WTC11 (cell line): ENCODE results near the gene PHLDB1. TPM values are rescaled to one million over a fixed set of nuclear protein-coding genes. Genes with fewer than 3 reads are reported as not detected.

ENCODE experiments used
- ATAC-seq: fragments of 200-7000 bp; cut with Tn5 transposase; 2 replicates; pipeline ENCODE4 v1.10.0; 2021; ENCODE audit warnings: mild to moderate bottlenecking, moderate library complexity
- CTCF ChIA-PET: fragments of 300-600 bp; sonication (Branson Sonifier 250); formaldehyde crosslinking; loops from one replicate; lab custom pipeline; 2021; ENCODE audit warnings: antibody characterized with exemption; lab: Charles Lee
- POLR2A ChIA-PET: fragments of 350-600 bp; sonication (Branson Sonifier 250); formaldehyde crosslinking; loops from one replicate; lab custom pipeline; 2021; ENCODE audit warnings: antibody characterized with exemption; lab: Charles Lee
- DNase-seq: peaks from one replicate; pipeline ENCODE4 v3.0.0; 2021; ENCODE audit warnings: low spot score
- H3K27ac Mint-ChIP-seq: 2 replicates; pipeline ENCODE4 v1.8.0; 2021; ENCODE audit warnings: mixed read lengths
- H3K27me3 Mint-ChIP-seq: 2 replicates; pipeline ENCODE4 v1.8.0; 2021; ENCODE audit warnings: low read depth, mild to moderate bottlenecking, moderate library complexity, mixed read lengths
- H3K36me3 Mint-ChIP-seq: 2 replicates; pipeline ENCODE4 v1.8.0; 2021; ENCODE audit warnings: mixed read lengths
- H3K4me1 Mint-ChIP-seq: 2 replicates; pipeline ENCODE4 v1.8.0; 2022; ENCODE audit warnings: mixed read lengths
- H3K4me3 Mint-ChIP-seq: 2 replicates; pipeline ENCODE4 v1.8.0; 2021; ENCODE audit warnings: mild to moderate bottlenecking, moderate library complexity, mixed read lengths
- H3K9me3 Mint-ChIP-seq: 2 replicates; pipeline ENCODE4 v1.8.0; 2021; ENCODE audit warnings: mixed read lengths
- ETV6 ChIP-seq: sonication (generic); formaldehyde crosslinking; IDR thresholded peaks from 2 replicates; pipeline ENCODE4 v1.8.1; 2022; ENCODE audit warnings: mild to moderate bottlenecking, missing genetic modification reagents
- NFATC4 ChIP-seq: fragments of 250-450 bp; sonication (Bioruptor Pico); IDR thresholded peaks from 2 replicates; pipeline ENCODE4 v1.9.0; 2021; ENCODE audit warnings: mild to moderate bottlenecking
- TEAD4 ChIP-seq: sonication (generic); formaldehyde crosslinking; IDR thresholded peaks from 2 replicates; pipeline ENCODE4 v1.8.0; 2022; ENCODE audit warnings: mild to moderate bottlenecking, missing genetic modification reagents
- ZNF121 ChIP-seq: sonication (generic); formaldehyde crosslinking; IDR thresholded peaks from 2 replicates; pipeline ENCODE4 v1.8.0; 2023; ENCODE audit warnings: missing genetic modification reagents
- total RNA-seq: library from RNA; stranded (reverse); gene quantifications from 3 replicates; pipeline ENCODE4 v1.2.3, GENCODE V29; 2021
- TF ChIP-seq, protein P1 (sequence below): sonication (generic); formaldehyde crosslinking; IDR thresholded peaks from 2 replicates; pipeline ENCODE4 v1.8.1; 2023; ENCODE audit warnings: mild to moderate bottlenecking, missing genetic modification reagents
- TF ChIP-seq, protein P2 (sequence below): sonication (generic); formaldehyde crosslinking; IDR thresholded peaks from 2 replicates; pipeline ENCODE4 v1.8.1; 2022; ENCODE audit warnings: mild to moderate bottlenecking, missing genetic modification reagents, moderate library complexity, borderline replicate concordance
- TF ChIP-seq, protein P3 (sequence below): sonication (generic); formaldehyde crosslinking; IDR thresholded peaks from 2 replicates; pipeline ENCODE4 v1.8.0; 2023; ENCODE audit warnings: missing genetic modification reagents, mild to moderate bottlenecking, borderline replicate concordance
- TF ChIP-seq, protein P4 (sequence below): sonication (generic); formaldehyde crosslinking; IDR thresholded peaks from 2 replicates; pipeline ENCODE4 v1.8.1; 2022; ENCODE audit warnings: low read depth, mild to moderate bottlenecking, moderate library complexity, missing genetic modification reagents, borderline replicate concordance
- TF ChIP-seq, protein P5 (sequence below): sonication (generic); formaldehyde crosslinking; IDR thresholded peaks from 2 replicates; pipeline ENCODE4 v1.8.0; 2022; ENCODE audit warnings: mild to moderate bottlenecking, missing genetic modification reagents
- TF ChIP-seq, protein P6 (sequence below): fragments of 200-600 bp; IDR thresholded peaks from 2 replicates; pipeline ENCODE4 v1.8.0; 2022; ENCODE audit warnings: antibody characterized with exemption
- TF ChIP-seq, protein P7 (sequence below): fragments of 250-450 bp; sonication (Bioruptor Pico); IDR thresholded peaks from 2 replicates; pipeline ENCODE4 v2.1.2; 2022; ENCODE audit warnings: mild to moderate bottlenecking, moderate library complexity

PHLDB1 gene
- total RNA-seq, 1 experiment from 2014 or later = 83.1 TPM

DNA sequence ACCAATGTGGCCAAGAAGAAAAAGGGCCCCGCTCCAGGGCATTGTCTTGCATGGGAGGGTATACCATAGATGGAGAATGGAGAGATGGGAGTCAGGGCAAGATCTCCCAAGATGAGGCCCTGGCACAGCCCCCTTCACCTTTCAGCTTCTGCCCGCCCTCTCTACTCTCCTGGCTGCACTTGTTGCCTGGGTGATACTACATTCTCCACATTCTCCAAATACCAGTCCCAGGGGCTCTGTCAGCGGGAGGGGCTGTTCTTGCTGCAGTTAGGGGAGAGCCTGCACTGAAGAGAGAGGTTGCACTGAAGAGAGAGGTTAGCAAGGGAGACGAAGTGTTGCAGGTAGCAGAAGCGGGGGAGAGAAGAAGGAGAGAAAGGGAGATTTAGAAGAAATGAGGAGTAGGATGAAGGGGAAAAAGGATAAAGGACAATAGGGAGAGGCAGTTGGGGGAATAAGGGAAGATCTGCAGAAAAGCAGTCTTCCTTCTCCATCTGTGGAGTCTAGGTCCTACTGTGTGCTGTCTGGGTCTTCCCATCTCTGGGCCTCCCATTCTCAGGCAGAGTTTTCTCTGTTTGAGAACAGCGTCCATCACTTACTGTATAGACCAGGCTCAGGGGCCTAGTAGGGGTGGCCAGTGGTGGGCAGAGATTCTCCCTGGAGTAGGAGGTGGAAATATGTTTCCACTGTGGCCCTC lies 8.0 kb downstream of the PHLDB1 start (continued):
- TF ChIP-seq, protein P1, sequence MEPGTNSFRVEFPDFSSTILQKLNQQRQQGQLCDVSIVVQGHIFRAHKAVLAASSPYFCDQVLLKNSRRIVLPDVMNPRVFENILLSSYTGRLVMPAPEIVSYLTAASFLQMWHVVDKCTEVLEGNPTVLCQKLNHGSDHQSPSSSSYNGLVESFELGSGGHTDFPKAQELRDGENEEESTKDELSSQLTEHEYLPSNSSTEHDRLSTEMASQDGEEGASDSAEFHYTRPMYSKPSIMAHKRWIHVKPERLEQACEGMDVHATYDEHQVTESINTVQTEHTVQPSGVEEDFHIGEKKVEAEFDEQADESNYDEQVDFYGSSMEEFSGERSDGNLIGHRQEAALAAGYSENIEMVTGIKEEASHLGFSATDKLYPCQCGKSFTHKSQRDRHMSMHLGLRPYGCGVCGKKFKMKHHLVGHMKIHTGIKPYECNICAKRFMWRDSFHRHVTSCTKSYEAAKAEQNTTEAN (CRISPR knock-in tag) = no peak
- TF ChIP-seq, protein P2, sequence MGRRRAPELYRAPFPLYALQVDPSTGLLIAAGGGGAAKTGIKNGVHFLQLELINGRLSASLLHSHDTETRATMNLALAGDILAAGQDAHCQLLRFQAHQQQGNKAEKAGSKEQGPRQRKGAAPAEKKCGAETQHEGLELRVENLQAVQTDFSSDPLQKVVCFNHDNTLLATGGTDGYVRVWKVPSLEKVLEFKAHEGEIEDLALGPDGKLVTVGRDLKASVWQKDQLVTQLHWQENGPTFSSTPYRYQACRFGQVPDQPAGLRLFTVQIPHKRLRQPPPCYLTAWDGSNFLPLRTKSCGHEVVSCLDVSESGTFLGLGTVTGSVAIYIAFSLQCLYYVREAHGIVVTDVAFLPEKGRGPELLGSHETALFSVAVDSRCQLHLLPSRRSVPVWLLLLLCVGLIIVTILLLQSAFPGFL (CRISPR knock-in tag) = no peak
- TF ChIP-seq NFATC4 (no peak), ETV6 (CRISPR knock-in tag) (peak; percentile 55; the same call in 1 of the 2 replicates), TEAD4 (peak; percentile 99)
- TF ChIP-seq, protein P3, sequence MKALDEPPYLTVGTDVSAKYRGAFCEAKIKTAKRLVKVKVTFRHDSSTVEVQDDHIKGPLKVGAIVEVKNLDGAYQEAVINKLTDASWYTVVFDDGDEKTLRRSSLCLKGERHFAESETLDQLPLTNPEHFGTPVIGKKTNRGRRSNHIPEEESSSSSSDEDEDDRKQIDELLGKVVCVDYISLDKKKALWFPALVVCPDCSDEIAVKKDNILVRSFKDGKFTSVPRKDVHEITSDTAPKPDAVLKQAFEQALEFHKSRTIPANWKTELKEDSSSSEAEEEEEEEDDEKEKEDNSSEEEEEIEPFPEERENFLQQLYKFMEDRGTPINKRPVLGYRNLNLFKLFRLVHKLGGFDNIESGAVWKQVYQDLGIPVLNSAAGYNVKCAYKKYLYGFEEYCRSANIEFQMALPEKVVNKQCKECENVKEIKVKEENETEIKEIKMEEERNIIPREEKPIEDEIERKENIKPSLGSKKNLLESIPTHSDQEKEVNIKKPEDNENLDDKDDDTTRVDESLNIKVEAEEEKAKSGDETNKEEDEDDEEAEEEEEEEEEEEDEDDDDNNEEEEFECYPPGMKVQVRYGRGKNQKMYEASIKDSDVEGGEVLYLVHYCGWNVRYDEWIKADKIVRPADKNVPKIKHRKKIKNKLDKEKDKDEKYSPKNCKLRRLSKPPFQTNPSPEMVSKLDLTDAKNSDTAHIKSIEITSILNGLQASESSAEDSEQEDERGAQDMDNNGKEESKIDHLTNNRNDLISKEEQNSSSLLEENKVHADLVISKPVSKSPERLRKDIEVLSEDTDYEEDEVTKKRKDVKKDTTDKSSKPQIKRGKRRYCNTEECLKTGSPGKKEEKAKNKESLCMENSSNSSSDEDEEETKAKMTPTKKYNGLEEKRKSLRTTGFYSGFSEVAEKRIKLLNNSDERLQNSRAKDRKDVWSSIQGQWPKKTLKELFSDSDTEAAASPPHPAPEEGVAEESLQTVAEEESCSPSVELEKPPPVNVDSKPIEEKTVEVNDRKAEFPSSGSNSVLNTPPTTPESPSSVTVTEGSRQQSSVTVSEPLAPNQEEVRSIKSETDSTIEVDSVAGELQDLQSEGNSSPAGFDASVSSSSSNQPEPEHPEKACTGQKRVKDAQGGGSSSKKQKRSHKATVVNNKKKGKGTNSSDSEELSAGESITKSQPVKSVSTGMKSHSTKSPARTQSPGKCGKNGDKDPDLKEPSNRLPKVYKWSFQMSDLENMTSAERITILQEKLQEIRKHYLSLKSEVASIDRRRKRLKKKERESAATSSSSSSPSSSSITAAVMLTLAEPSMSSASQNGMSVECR = no peak
- TF ChIP-seq, protein P4, sequence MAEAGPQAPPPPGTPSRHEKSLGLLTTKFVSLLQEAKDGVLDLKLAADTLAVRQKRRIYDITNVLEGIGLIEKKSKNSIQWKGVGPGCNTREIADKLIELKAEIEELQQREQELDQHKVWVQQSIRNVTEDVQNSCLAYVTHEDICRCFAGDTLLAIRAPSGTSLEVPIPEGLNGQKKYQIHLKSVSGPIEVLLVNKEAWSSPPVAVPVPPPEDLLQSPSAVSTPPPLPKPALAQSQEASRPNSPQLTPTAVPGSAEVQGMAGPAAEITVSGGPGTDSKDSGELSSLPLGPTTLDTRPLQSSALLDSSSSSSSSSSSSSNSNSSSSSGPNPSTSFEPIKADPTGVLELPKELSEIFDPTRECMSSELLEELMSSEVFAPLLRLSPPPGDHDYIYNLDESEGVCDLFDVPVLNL (CRISPR knock-in tag) = no peak
- TF ChIP-seq, protein P5, sequence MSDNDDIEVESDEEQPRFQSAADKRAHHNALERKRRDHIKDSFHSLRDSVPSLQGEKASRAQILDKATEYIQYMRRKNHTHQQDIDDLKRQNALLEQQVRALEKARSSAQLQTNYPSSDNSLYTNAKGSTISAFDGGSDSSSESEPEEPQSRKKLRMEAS = no peak
- TF ChIP-seq, protein P6, sequence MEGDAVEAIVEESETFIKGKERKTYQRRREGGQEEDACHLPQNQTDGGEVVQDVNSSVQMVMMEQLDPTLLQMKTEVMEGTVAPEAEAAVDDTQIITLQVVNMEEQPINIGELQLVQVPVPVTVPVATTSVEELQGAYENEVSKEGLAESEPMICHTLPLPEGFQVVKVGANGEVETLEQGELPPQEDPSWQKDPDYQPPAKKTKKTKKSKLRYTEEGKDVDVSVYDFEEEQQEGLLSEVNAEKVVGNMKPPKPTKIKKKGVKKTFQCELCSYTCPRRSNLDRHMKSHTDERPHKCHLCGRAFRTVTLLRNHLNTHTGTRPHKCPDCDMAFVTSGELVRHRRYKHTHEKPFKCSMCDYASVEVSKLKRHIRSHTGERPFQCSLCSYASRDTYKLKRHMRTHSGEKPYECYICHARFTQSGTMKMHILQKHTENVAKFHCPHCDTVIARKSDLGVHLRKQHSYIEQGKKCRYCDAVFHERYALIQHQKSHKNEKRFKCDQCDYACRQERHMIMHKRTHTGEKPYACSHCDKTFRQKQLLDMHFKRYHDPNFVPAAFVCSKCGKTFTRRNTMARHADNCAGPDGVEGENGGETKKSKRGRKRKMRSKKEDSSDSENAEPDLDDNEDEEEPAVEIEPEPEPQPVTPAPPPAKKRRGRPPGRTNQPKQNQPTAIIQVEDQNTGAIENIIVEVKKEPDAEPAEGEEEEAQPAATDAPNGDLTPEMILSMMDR = no peak
- TF ChIP-seq, all 79 proteins: peak for 5

DNA sequence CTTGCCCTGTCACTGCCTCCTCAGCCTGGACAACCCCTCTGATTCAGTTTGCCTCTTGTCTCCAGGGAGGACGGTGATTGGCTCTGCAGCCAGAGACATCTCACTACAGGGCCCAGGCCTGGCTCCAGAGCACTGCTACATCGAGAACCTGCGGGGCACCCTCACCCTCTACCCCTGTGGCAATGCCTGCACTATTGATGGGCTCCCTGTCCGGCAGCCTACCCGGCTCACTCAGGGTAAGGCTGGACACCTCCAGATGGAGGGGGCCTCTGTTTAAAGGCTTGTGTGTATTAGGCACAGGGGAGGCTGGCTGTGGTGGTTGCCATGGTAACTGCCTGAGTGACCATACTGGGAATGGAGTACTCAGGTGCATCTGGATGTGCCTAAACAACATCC lies 8.6 kb downstream of the PHLDB1 start:
- ATAC-seq = peak; percentile 2
- ChIA-PET CTCF (no interaction called here), POLR2A (no interaction called here)
- Mint-ChIP-seq H3K9me3 (no peaks in the 10 kb centered on the region), H3K27ac (peak overlapping the region; percentile 91), H3K4me1 (peaks cover 70% of the 10 kb centered on the region), H3K27me3 (peaks cover 13% of the 10 kb centered on the region), H3K4me3 (no peak overlapping the region; the same call in 1 of the 2 replicates), H3K36me3 (no peaks in the 10 kb centered on the region)
- peak; percentile 56 for DNase-seq
- TF ChIP-seq ZNF121 (CRISPR knock-in tag) = peak; percentile 94
- TF ChIP-seq, protein P7, sequence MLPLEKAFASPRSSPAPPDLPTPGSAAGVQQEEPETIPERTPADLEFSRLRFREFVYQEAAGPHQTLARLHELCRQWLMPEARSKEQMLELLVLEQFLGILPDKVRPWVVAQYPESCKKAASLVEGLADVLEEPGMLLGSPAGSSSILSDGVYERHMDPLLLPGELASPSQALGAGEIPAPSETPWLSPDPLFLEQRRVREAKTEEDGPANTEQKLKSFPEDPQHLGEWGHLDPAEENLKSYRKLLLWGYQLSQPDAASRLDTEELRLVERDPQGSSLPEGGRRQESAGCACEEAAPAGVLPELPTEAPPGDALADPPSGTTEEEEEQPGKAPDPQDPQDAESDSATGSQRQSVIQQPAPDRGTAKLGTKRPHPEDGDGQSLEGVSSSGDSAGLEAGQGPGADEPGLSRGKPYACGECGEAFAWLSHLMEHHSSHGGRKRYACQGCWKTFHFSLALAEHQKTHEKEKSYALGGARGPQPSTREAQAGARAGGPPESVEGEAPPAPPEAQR (CRISPR knock-in tag) = no peak
- TF ChIP-seq, all 79 proteins: peak for 1
